NCI-H226 (cell line): Measurements from ENCODE around the gene EEFSEC.

Source experiments
- DNase-seq: peaks from one replicate; pipeline ENCODE4 v3.0.0-alpha.2; 2015

The EEFSEC gene

GRCh38 chr3:128187495-128187894 is 34.2 kb downstream of the EEFSEC start:
- no peak for DNase-seq

- DNase-seq: no peak
Measured at GRCh38 chr3:128188326-128188725, 35.0 kb downstream of the EEFSEC start.

DNA sequence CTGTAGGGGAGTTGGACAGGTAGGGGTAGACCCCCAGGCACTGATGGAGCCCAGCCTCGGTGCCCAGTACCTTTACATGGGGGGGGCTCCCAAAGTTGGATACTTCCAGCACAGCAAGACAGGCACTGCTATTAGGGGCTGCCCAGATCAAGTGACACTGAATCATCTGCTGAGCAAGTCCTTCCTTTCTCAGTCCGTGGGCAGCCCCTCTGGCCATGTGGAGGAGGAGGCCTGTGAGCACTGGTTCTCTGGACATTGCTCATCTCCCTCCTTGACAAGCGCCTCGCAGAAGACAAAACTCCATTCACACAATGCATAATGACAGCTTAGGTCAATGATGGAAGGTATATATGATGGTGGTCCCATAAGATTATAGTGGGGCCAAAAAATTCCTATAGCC is 35.7 kb downstream of the EEFSEC start:
- no peak for DNase-seq

DNA sequence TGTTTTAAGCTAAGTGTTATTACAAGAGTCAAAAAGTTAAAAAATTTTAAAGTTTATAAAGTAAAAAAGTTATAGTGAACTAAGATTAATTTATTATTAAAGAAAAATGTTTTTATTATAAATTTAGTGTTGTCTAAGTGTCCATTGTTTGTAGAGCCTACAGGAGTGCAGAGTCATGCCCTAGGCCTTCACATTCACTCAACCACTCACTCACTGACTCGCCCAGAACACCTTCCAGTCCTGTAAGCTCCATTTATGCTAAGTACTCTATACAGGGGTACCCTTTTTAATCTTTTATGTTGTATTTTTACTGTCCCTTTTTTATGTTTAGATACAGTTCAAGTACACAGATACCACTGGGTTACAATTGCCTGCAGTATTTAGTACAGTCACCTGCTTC is 37.2 kb downstream of the EEFSEC start:
- peak; percentile 33 for DNase-seq

DNA sequence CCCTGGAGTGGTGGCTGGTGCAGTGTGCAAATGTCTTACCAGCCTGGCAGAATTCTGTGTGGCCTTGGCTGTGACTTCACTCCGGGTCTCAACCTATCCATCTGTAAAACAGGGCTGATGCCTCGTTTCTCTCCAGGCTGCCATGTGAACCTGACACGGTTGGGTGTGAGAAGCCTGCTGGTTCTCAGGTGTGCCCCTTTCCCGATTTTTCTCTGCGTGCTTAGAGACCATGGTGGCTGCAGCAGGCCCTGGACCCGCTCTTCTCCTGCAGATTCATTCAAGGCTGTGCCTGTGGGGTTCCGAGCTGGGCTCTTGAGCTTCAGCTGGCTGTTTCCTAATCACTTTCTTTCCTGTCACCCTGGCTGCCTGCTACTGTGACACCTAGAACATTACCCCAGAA is 38.9 kb downstream of the EEFSEC start:
- DNase-seq: no peak

DNA sequence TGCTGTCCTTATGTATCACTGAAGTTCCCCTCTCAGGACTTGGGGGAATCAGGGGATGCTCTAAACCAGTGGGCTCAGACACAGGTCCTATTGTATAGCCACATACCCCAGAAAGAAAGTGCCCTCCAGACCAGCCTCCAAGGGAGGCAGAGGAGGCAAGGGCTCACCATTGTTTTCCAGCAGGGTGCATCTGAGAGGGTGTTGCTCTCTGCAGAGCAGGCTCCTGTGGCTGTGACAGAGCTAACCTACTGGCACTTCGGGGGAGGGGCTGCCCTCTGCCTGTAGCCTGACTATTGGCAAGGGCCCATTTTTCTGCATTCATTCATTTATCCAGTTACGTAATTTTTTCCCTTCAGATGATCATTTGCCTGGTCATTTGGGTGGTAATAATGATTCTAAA is 39.9 kb downstream of the EEFSEC start:
- no peak for DNase-seq

DNA sequence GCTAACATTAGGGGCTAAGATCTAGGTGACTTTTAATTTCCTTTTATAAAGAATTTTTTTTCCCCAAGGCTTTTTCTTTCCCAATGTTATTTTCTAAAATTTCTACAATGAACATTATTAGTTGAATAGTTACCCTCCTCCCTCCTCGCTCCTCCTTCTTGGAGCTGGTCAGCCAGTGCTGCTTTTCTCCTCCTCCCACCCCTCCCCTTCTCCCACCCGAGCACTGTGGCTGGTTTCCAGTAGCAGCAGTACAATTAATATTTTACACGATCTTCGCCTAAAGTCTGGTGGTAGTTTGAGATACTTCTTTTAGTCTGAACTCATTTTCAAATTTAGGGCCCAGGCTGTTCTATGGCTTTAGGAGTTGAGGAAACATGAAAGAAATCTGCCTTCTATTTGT is 41.6 kb downstream of the EEFSEC start:
- no peak for DNase-seq

DNA sequence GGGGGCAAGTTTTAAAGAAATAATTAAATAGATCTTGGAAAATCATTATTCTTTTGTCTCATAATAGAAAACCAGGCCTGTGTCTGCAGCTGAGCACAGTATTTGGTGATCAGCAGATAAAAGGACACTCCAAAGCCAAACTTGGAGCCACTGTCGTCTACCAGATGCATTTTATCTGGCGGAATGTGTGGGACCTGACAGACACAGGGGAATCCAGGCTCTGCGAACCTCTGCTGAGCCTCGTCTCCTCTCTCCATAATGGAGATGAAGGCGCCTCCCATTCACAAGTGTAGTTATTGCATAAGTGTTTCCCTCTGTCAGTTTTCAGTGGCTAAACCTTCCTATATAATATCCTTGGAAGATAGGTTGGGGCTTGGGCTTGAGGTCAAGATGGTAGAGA is 42.1 kb downstream of the EEFSEC start:
- DNase-seq: no peak

DNA sequence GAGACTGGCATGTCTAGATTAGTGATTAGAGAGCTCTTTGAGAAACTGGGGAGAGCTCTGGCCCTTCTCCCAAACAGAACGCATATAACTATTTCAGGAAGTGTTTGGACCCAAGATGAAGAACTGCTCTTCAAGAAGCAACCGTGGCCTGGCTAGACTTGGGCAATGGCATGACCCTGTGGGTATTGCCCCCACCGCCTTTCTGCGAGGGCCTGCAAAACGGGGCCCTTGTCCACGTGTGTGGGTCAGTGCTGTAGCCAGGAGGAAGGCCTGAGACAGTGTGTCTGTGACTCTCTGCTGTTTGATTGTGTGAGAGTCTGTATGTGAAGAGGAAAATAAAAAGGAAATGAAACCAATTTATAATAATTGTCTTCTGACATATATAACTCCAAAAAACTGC is 42.5 kb downstream of the EEFSEC start:
- DNase-seq: no peak

- no peak for DNase-seq
Measured at GRCh38 chr3:128196647-128197046, 43.4 kb downstream of the EEFSEC start.

DNA sequence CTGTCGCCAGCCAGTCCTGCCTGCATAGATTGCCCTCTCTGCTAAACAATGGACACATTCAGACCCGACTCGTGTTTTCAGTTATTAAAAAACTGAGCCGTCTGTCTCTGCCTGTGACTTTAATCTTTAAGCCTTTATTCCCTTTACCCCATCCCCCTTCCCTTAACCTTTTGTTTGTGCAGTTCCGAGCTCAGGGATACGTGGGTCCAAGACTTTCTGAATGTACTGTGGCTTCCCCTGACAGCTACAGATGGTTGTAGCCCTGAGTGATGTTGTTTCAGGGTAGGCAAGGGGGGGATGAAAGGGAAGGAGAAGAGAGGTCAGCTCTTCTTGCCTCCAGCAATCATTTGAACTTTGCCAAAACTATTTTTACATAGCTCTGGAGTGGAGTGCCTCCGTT is 44.6 kb downstream of the EEFSEC start:
- DNase-seq: no peak

- no peak for DNase-seq
Measured at GRCh38 chr3:128198313-128198712, 45.0 kb downstream of the EEFSEC start.

DNA sequence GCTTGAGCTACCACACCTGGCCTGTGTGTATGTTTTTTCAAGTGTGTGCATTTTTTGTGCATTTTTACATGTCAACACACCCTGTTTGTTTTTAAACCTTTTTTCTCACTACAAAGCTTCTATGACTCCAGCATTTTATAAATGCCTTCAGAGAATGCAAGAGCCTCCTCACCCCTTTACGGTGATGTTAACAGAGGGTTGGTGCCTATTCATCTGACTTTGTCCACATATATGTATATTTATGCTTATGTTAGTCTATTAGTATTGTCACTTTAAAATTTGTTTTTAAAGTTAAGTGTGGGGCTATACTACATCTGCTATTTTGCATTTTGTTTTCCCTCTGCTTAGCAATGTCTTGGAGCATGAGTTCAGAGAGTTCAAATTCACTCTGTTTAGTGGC is 45.8 kb downstream of the EEFSEC start:
- DNase-seq: no peak

GRCh38 chr3:128201158-128201755 is 48.0 kb downstream of the EEFSEC start:
- DNase-seq: no peak

DNA sequence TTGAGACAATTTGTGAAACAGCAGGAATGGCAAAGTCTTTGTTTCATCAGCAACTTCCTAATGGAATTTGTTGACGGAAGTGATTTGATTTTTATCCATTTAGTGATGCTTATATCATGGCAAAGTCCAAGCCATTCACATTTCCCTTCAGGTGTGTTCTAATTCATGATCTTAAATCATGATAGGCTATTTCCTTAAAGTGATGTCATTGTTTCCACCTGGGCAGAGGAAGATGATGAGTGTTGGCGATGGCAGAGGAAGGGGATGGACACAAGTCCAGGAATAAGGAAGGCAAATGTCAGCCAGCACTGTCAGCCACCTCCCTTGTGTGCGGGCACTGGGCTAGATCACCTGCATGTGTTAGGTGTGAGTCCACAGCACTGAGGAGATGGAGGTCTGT is 49.9 kb downstream of the EEFSEC start:
- no peak for DNase-seq

- no peak for DNase-seq
Measured at GRCh38 chr3:128205558-128206145, 52.4 kb downstream of the EEFSEC start.

DNA sequence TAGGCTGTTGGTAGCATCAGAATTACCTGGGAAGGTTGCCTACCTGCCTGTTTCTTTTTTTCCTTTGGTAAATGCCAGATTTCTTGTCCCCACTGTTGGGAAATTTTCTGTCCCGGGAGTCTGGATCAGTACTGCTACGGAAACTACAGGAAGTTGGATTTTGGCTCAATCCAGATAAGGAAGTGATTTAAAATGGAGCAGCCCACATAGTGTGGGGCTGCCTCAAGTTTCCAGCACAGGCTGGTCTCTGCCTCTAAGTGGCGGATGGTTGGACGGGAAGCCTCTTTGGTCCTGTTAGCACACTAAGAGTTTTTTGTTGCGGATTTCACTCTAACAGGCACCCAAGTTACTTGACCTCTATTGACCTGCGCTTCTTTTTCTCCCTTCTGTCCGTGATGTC is 54.7 kb downstream of the EEFSEC start:
- DNase-seq: no peak

DNA sequence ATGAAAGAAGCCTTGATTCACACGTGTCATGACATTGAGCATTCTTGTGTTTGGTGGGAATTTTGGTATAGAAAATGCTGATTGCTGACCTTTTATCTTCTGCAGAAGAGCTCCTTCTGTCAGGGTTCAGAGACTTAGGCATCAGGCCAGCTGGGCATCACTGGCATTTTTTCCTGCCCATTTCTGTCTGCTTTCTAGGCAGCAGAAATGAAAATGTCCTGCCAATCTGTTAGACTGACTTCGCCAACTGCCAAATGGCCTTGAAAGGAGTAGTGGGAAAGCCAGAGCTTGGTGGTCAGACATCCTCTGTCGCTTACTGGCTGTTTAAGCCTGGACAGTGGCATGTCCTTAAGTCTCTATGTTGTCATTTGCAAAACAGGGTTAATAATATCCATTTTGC is 57.4 kb downstream of the EEFSEC start:
- DNase-seq: no peak

GRCh38 chr3:128214056-128214455 is 60.8 kb downstream of the EEFSEC start:
- DNase-seq: no peak

DNA sequence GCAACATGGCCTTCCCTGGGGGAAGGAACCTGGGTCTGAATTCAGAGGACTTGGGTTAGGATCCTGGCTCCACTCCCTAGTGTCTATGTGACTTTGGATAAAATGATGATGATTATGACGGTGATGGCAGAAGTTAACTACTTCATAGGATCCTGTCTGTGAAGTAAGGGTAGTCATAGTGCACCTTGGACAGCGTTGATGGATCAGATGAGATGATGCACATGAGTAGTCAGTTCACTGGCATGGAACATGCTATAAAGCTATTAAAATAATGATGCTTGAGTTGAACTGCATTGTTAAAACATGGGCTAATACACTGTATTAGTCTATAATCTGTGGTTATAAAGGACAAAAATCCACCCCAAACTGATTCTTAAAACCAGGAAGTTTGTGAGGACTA is 62.0 kb downstream of the EEFSEC start:
- no peak for DNase-seq

- DNase-seq: no peak
Measured at GRCh38 chr3:128215800-128216495, 62.7 kb downstream of the EEFSEC start.

DNA sequence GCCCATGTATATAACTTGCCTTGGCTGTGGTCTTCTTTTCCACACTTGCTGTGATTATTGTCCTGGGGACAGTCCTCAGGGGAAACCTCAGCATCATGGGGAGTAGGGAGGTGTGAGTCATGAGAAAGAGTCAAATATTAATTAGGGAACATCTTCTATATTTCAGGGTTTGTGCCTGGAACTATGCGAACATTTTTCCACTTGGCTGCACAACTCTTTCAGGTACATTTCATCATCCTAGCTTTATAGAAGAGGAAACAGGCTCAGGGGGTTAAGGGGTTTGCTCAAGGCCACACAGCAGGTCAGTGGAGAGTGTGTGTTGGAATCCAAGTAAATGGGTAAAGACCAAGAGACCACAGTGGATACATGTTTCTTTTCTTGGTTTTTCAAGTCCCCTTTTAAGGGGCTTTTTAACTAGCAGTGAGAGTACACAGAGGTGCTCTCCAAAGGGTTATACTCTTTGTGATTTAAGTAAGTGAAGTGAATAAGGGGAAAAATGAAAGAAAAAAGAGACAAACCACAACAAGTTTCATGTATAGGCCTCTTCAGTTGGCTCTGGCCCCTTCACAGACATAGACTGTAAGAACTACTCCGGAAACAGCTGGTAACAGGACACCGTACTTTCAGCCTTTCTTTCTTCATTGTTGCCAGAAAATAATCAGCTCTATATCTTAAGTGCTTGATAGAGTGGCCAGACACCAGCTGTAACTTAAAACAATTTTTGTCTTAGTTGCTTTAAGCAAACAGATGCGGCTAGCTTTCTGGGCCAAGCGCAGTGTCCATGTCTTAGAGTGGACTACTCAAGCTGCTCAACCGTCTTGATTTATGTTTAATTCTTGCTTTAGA is 64.6 kb downstream of the EEFSEC start:
- no peak for DNase-seq

GRCh38 chr3:128218548-128219257 is 65.4 kb downstream of the EEFSEC start:
- DNase-seq: no peak
